Panc1 (cell line): Measurements from ENCODE around the gene THRB. TPM values are rescaled to one million over a fixed set of nuclear protein-coding genes. Genes with fewer than 3 reads are reported as not detected.

Experiments
- ATAC-seq: fragments of 200-7000 bp; cut with Tn5 transposase; 2 replicates; pipeline ENCODE4 v1.9.1; 2020; ENCODE audit warnings: mild to moderate bottlenecking, moderate library complexity
- BruUV-seq: library from RNA; stranded (reverse); fragments of 400-500 nt; replicated peaks from 2 replicates; lab custom pipeline; 2021; lab: Mats Ljungman, UMichigan
- CTCF ChIA-PET: fragments of 300-600 bp; sonication (Branson Sonifier 250); formaldehyde crosslinking; loops from one replicate; lab custom pipeline; 2022; ENCODE audit warnings: antibody characterized with exemption; lab: Charles Lee
- POLR2A ChIA-PET: fragments of 300-600 bp; sonication (Branson Sonifier 250); formaldehyde crosslinking; loops from one replicate; lab custom pipeline; 2022; ENCODE audit warnings: antibody characterized with exemption; lab: Charles Lee
- DNase-seq: peaks from one replicate; pipeline ENCODE4 v3.0.0-alpha.2; 2010; ENCODE audit warnings: low read depth, low spot score
- H3K27ac ChIP-seq: 2 replicates; pipeline ENCODE4 v1.5.1; 2011; ENCODE audit warnings: mild to moderate bottlenecking, low read length, inconsistent platforms
- H3K27me3 ChIP-seq: fragments of 200-500 bp; sonication (Bioruptor generic); 2 replicates; pipeline ENCODE4 v1.6.0; 2014; ENCODE audit warnings: low read length, inconsistent platforms; ENCODE audit not compliant: control insufficient read depth, insufficient read depth
- H3K36me3 ChIP-seq: fragments of 200-500 bp; sonication (Bioruptor generic); 2 replicates; pipeline ENCODE4 v1.5.1; 2014; ENCODE audit warnings: inconsistent platforms, mild to moderate bottlenecking, low read length, moderate library complexity; ENCODE audit not compliant: control insufficient read depth, insufficient read depth
- H3K4me1 ChIP-seq: 2 replicates; pipeline ENCODE4 v1.5.1; 2011; ENCODE audit warnings: inconsistent platforms, mild to moderate bottlenecking, low read length, moderate library complexity; ENCODE audit not compliant: control insufficient read depth, insufficient read depth
- H3K4me3 ChIP-seq, 2 experiments: 2 replicates each; pipeline ENCODE4 v1.5.1; 2011 to 2012; ENCODE audit warnings: low read depth in 2 of 2, low read length in 2 of 2, mild to moderate bottlenecking in 2 of 2, inconsistent platforms in 1 of 2, moderate library complexity in 1 of 2
- H3K9me3 ChIP-seq: fragments of 200-500 bp; sonication (Bioruptor generic); 2 replicates; pipeline ENCODE4 v1.5.1; 2014; ENCODE audit warnings: low read depth, mild to moderate bottlenecking, inconsistent platforms, low read length, moderate library complexity; ENCODE audit not compliant: control insufficient read depth, insufficient read depth
- POLR2AphosphoS5 ChIP-seq: IDR thresholded peaks from 2 replicates; pipeline ENCODE4 v1.6.1; 2012; ENCODE audit warnings: mild to moderate bottlenecking, low read depth, low read length, moderate library complexity
- SIN3A ChIP-seq: IDR thresholded peaks from 2 replicates; pipeline ENCODE4 v1.6.1; 2012; ENCODE audit warnings: low read depth, mild to moderate bottlenecking, low read length, moderate library complexity, borderline replicate concordance; ENCODE audit not compliant: insufficient read depth
- TCF7L2 ChIP-seq: IDR thresholded peaks from 2 replicates; pipeline ENCODE4 v1.6.1; 2011; ENCODE audit warnings: mild to moderate bottlenecking, low read depth, low read length, inconsistent platforms
- in situ Hi-C: cut with HindIII; loops from 2 replicates; pipeline ENCODE4 v1.10.0; 2016; ENCODE audit warnings: low sequenced_read_pairs, low pct_unique_long_range_greater_than_20kb
- intact Hi-C: fragments of 100-400 bp; cut with micrococcal nuclease; formaldehyde crosslinking; loops from one replicate; pipeline ENCODE4 v1.10.0; 2022; ENCODE audit not compliant: unreplicated experiment
- total RNA-seq: library from RNA; stranded (reverse); gene quantifications from one replicate; pipeline ENCODE4 v1.2.1, GENCODE V29; 2021; ENCODE audit not compliant: unreplicated experiment
- TF ChIP-seq, protein P1 (sequence below): fragments of 450-650 bp; IDR thresholded peaks from 2 replicates; pipeline ENCODE4 v1.5.1; 2017; ENCODE audit warnings: mild to moderate bottlenecking
- TF ChIP-seq, protein P2 (sequence below), 2 experiments: IDR thresholded peaks; 2 replicates each; pipeline ENCODE4 v1.6.1; 2011 to 2012; ENCODE audit warnings: low read depth in 2 of 2, control low read depth in 1 of 2, low read length in 1 of 2, mild to moderate bottlenecking in 1 of 2, moderate library complexity in 1 of 2; ENCODE audit not compliant: insufficient read depth in 1 of 2

The THRB gene
- total RNA-seq, 1 experiment from 2014 or later: 3.9 TPM

GRCh38 chr3:24349367-24350019 is 145.2 kb downstream of the THRB start:
- Histone ChIP-seq H3K27ac (no peak overlapping the region), H3K4me1 (peaks cover 2% of the 10 kb centered on the region; the same call in 1 of the 2 replicates), H3K9me3 (no peaks in the 10 kb centered on the region), H3K27me3 (no peaks in the 10 kb centered on the region), H3K4me3 (no peak overlapping the region), H3K36me3 (no peaks in the 10 kb centered on the region)
- TF ChIP-seq, protein P1, sequence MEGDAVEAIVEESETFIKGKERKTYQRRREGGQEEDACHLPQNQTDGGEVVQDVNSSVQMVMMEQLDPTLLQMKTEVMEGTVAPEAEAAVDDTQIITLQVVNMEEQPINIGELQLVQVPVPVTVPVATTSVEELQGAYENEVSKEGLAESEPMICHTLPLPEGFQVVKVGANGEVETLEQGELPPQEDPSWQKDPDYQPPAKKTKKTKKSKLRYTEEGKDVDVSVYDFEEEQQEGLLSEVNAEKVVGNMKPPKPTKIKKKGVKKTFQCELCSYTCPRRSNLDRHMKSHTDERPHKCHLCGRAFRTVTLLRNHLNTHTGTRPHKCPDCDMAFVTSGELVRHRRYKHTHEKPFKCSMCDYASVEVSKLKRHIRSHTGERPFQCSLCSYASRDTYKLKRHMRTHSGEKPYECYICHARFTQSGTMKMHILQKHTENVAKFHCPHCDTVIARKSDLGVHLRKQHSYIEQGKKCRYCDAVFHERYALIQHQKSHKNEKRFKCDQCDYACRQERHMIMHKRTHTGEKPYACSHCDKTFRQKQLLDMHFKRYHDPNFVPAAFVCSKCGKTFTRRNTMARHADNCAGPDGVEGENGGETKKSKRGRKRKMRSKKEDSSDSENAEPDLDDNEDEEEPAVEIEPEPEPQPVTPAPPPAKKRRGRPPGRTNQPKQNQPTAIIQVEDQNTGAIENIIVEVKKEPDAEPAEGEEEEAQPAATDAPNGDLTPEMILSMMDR: no peak
- ATAC-seq (no peak), DNase-seq (no peak)
- CTCF ChIA-PET: interaction anchor here (0.5 kb wide), 1 partner anchor 85 kb away, joined by 3 read pairs; no protein-coding TSS in a partner anchor
- intact Hi-C loops (no loop called here), in situ Hi-C loops (no loop called here)
- POLR2A ChIA-PET: no interaction called here
- BruUV-seq: no TSS peak

- Histone ChIP-seq H3K27ac (no peak overlapping the region), H3K27me3 (no peaks in the 10 kb centered on the region), H3K4me3 (no peak overlapping the region), H3K9me3 (no peaks in the 10 kb centered on the region), H3K4me1 (peaks cover under 1% of the 10 kb centered on the region; the same call in 1 of the 2 replicates), H3K36me3 (no peaks in the 10 kb centered on the region)
- no peak for DNase-seq
- ATAC-seq: no peak
- TF ChIP-seq SIN3A (no peak), POLR2AphosphoS5 (no peak)
- TF ChIP-seq, protein P1: no peak
- BruUV-seq: no TSS peak
- POLR2A ChIA-PET: no interaction called here
- intact Hi-C loops: no loop called here
- CTCF ChIA-PET: no interaction called here
- in situ Hi-C loops: no loop called here
Observed at GRCh38 chr3:24348348-24348747, 146.3 kb downstream of the THRB start.

- TF ChIP-seq POLR2AphosphoS5: no peak
- TF ChIP-seq, protein P1: no peak
- no peak for TF ChIP-seq SIN3A
- TF ChIP-seq, protein P2, sequence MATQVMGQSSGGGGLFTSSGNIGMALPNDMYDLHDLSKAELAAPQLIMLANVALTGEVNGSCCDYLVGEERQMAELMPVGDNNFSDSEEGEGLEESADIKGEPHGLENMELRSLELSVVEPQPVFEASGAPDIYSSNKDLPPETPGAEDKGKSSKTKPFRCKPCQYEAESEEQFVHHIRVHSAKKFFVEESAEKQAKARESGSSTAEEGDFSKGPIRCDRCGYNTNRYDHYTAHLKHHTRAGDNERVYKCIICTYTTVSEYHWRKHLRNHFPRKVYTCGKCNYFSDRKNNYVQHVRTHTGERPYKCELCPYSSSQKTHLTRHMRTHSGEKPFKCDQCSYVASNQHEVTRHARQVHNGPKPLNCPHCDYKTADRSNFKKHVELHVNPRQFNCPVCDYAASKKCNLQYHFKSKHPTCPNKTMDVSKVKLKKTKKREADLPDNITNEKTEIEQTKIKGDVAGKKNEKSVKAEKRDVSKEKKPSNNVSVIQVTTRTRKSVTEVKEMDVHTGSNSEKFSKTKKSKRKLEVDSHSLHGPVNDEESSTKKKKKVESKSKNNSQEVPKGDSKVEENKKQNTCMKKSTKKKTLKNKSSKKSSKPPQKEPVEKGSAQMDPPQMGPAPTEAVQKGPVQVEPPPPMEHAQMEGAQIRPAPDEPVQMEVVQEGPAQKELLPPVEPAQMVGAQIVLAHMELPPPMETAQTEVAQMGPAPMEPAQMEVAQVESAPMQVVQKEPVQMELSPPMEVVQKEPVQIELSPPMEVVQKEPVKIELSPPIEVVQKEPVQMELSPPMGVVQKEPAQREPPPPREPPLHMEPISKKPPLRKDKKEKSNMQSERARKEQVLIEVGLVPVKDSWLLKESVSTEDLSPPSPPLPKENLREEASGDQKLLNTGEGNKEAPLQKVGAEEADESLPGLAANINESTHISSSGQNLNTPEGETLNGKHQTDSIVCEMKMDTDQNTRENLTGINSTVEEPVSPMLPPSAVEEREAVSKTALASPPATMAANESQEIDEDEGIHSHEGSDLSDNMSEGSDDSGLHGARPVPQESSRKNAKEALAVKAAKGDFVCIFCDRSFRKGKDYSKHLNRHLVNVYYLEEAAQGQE (IDR thresholded peaks at IDR 0.05; ENCODE audit: insufficient read depth in 1 of 2, low read depth in 2 of 2, low read length in 1 of 2): no peak
- no peak for TF ChIP-seq TCF7L2
- Histone ChIP-seq H3K4me3 (no peak overlapping the region), H3K36me3 (no peaks in the 10 kb centered on the region), H3K9me3 (no peaks in the 10 kb centered on the region), H3K27me3 (no peaks in the 10 kb centered on the region), H3K27ac (no peak overlapping the region), H3K4me1 (no peaks in the 10 kb centered on the region)
- intact Hi-C loops: no loop called here
- POLR2A ChIA-PET: no interaction called here
- no peak for ATAC-seq
- in situ Hi-C loops: no loop called here
- CTCF ChIA-PET: no interaction called here
- no TSS peak for BruUV-seq
- DNase-seq: no peak
Observed at GRCh38 chr3:24344784-24345439, 149.7 kb downstream of the THRB start.
